ENCODE data around the gene ST6GALNAC3.

GRCh38 chr1:76635784-76636183 is 561.2 kb downstream of the ST6GALNAC3 start:
- TF ChIP-seq CTCF (optimal IDR thresholded peaks at IDR 0.05 in 1 of 3, IDR thresholded peaks at IDR 0.05 in 1 of 3, conservative IDR thresholded peaks at IDR 0.05 in 1 of 3; ENCODE audit: extremely low read depth in 1 of 3, insufficient read depth in 2 of 3, low read length in 3 of 3) (no peak), EZH2 (IDR thresholded peaks at IDR 0.05; ENCODE audit: low read length) (no peak)

All from keratinocyte (primary cell).